BJ (cell line): Measurements from ENCODE around the gene SLC35F4. TPM values are rescaled to one million over a fixed set of nuclear protein-coding genes. Genes with fewer than 3 reads are reported as not detected.

Experiments
- CTCF ChIA-PET: fragments of 350-600 bp; formaldehyde crosslinking; extraction: SDS; loops from one replicate; lab custom pipeline; 2021; ENCODE audit warnings: antibody characterized with exemption, inconsistent platforms; lab: Yijun Ruan, JAX
- POLR2A ChIA-PET: fragments of 300-600 bp; sonication (Branson Sonifier 250); formaldehyde crosslinking; extraction: SDS; loops from one replicate; lab custom pipeline; 2021; ENCODE audit warnings: antibody characterized with exemption; lab: Charles Lee
- DNase-seq: peaks from one replicate; pipeline ENCODE4 v3.0.0-alpha.2; 2011; ENCODE audit warnings: low read depth
- H3K27me3 ChIP-seq: 2 replicates; pipeline ENCODE4 v1.6.0; 2011; ENCODE audit warnings: low read length; ENCODE audit not compliant: control insufficient read depth, insufficient read depth
- H3K36me3 ChIP-seq: 2 replicates; pipeline ENCODE4 v1.5.1; 2011; ENCODE audit warnings: low read length; ENCODE audit not compliant: control insufficient read depth, insufficient read depth
- H3K4me3 ChIP-seq: 2 replicates; pipeline ENCODE4 v1.5.1; 2011; ENCODE audit warnings: low read depth, mild to moderate bottlenecking, control low read depth, low read length
- CTCF ChIP-seq: IDR thresholded peaks from 2 replicates; pipeline ENCODE4 v1.5.1; 2011; ENCODE audit warnings: low read depth, mild to moderate bottlenecking, control low read depth, inconsistent platforms, low read length, moderate library complexity; ENCODE audit not compliant: insufficient read depth
- polyA minus RNA-seq: library from RNA; depleted of rRNA, polyadenylated mRNA; stranded (reverse); fragments of >200 nt; gene quantifications from 2 replicates; pipeline ENCODE4 v1.2.3, GENCODE V29; 2011; rRNA and poly(A)+ RNA removed
- polyA plus RNA-seq: library from polyadenylated mRNA; depleted of rRNA; stranded (reverse); fragments of >200 nt; gene quantifications from 2 replicates; pipeline ENCODE4 v1.2.3, GENCODE V29; 2011; rRNA removed

The SLC35F4 gene
- polyA plus RNA-seq (not detected in 2 replicates), polyA minus RNA-seq (not detected in 2 replicates)

DNA sequence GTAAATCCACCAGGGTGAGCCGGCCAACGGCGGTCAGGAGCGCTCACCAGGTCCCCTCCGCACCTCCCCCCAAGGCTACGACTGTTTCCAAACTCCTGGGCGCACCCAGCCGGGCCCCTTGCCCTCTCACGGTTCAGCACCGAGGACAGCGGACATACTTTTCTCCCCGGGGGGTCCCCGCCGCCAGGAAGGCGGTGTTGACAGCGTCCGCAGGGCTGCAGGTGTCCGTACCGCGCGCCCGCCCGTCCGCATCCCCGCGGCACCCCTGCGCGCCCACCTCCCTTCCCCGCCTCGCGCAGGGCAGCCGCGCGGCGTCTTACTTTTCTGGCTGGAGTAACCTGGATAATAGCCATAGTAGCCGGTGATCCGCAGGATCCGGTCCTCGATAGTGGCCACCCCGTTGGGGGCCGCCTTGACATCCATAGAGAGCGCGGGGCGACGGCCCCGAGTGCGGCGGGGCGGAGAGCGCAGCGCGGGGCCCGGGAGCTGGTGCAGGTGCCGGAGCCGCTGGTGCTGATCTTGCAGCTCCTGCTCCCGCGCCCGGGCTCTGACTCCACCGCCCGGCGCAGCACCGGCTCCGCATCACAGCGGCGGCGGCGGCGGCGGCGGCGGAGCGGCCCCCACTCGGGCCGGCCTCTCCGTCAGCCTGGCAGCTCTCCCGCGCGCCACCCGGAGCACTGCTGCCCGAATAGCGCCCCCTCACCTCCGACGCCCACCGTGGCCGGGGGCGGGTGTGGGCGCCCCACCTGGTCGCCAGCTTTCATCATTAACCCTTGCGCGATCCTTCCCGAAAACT lies at the start of gene SLC35F4:
Gene SLC35F4 (minus strand): TSS at position 690 of the 796 bp plus-strand sequence.
- DNase-seq = no peak
- H3K27me3 ChIP-seq = peaks cover 18% of the 10 kb centered on the region
- no peak for TF ChIP-seq CTCF
- ChIA-PET CTCF (no interaction called here), POLR2A (no interaction called here)
- H3K4me3 ChIP-seq = no peak within 1 kb of the TSS
- H3K36me3 ChIP-seq = no peaks in the 10 kb centered on the region

GRCh38 chr14:57909626-57910025 lies 43.7 kb upstream of the SLC35F4 start:
- H3K4me3 ChIP-seq = no peak overlapping the region
- ChIA-PET POLR2A (no interaction called here), CTCF (no interaction called here)
- no peak for DNase-seq
- no peaks in the 10 kb centered on the region for H3K36me3 ChIP-seq
- H3K27me3 ChIP-seq = no peaks in the 10 kb centered on the region
- no peak for TF ChIP-seq CTCF

- no peak for DNase-seq
- no peaks in the 10 kb centered on the region for H3K36me3 ChIP-seq
- TF ChIP-seq CTCF = no peak
- ChIA-PET POLR2A (no interaction called here), CTCF (no interaction called here)
- no peak overlapping the region for H3K4me3 ChIP-seq
- no peaks in the 10 kb centered on the region for H3K27me3 ChIP-seq
Observed at GRCh38 chr14:57903954-57904353, 38.1 kb upstream of the SLC35F4 start.

DNA sequence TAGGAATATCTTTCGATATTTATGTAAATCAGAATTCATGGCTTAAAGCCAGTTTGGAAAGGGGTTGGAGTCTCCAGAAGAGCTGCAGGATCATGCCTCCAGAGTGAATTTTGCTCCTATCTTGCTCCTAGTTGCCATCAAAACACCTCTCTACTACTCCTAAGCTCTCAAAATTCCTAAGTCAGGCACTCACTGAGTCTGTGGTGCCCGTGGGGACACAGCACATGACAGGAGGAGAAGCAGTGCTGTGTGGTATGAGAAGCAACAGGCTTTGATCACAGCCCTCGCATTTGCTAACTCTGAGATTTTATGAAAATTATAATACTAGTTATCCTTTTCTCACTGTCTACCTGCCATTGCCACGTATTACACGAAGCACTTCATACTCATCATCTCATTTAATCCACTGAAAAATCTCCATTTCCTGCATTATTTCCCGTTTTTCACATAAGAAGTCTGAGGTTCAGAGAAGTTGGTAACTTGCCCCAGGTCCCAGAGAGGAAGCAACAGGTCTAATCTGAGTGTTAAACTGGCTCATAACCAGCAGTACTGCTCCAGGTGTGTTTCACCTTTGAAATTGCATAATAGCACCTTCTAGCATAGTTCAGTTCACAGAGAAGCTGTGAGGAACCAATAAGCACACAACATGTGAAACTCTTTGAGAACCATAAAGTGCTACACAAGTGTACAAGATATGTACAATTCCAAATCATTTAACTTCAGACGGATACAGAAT lies 33.1 kb upstream of the SLC35F4 start:
- ChIA-PET CTCF (no interaction called here), POLR2A (no interaction called here)
- DNase-seq = no peak
- Histone ChIP-seq H3K4me3 (no peak overlapping the region), H3K36me3 (no peaks in the 10 kb centered on the region), H3K27me3 (no peaks in the 10 kb centered on the region)
- TF ChIP-seq CTCF = no peak

DNA sequence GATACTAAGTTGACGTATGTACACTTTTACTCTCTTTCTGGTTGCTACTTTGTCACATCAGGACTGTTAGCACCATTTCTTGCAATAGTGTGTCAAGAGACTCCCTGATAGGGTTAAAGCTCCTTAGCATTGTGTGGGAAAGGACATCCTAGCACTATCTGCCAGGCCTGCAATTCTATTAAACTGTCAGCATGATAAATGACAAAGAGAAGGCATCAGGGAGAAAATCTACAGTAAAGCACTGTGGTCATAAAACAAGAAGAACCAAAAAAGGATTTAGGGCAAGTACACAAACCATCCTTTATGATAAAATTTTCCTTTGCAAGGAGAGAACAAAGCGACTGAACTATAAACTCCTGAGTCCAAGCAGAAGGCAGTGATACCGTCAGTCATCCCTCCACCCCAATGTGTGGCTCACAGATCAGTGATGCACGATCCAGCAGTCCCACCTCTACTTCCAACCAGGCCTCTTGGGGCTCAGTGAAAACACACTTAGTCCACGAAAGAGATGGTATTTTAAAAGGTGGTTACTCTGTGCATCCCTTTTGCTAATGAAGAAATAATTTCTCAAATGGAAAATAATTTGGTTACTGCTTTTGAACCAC lies 31.4 kb upstream of the SLC35F4 start:
- no peaks in the 10 kb centered on the region for H3K27me3 ChIP-seq
- no peak for TF ChIP-seq CTCF

More for the DNA sequence above, 31.4 kb upstream of the SLC35F4 start:
- CTCF ChIA-PET = no interaction called here
- POLR2A ChIA-PET = no interaction called here
- DNase-seq = no peak
- Histone ChIP-seq H3K36me3 (no peaks in the 10 kb centered on the region), H3K4me3 (no peak overlapping the region)
